ENCODE data around the gene SET.

- TF ChIP-seq CTCF (IDR thresholded peaks at IDR 0.05) (no peak), POLR2A (IDR thresholded peaks at IDR 0.05) (no peak)
Measured at GRCh38 chr9:128684065-128684324, 5.0 kb upstream of the SET start.
